ENCODE measurements around the gene STK32B.

- no peak for TF ChIP-seq CTCF (conservative IDR thresholded peaks at IDR 0.05; ENCODE audit: low read depth, low read length)
- no peak for TF ChIP-seq POLR2A (IDR thresholded peaks at IDR 0.05; ENCODE audit: low read depth, low read length)
- no peak for TF ChIP-seq ELK1 (IDR thresholded peaks at IDR 0.05; ENCODE audit: borderline replicate concordance, low read depth, low read length)
- TF ChIP-seq FOS (IDR thresholded peaks at IDR 0.05; ENCODE audit: low read depth, low read length): no peak
- no peak for TF ChIP-seq BHLHE40 (IDR thresholded peaks at IDR 0.05; ENCODE audit: low read depth, low read length)
- TF ChIP-seq MAFK (IDR thresholded peaks at IDR 0.05; ENCODE audit: low read depth, low read length): no peak
- no peak for TF ChIP-seq RAD21 (IDR thresholded peaks at IDR 0.05; ENCODE audit: low read length)
- TF ChIP-seq MAZ (IDR thresholded peaks at IDR 0.05; ENCODE audit: borderline replicate concordance, low read depth, low read length): no peak
Measured at GRCh38 chr4:5462254-5462835, 411.1 kb downstream of the STK32B start.
